Measurements from ENCODE around the gene HYCC2.
"Not testable (repeated sequence)": the region's sequence is repeated elsewhere in the genome, so short reads cannot be mapped to it uniquely, and the experiment has no call there.

- TF ChIP-seq, protein P1, sequence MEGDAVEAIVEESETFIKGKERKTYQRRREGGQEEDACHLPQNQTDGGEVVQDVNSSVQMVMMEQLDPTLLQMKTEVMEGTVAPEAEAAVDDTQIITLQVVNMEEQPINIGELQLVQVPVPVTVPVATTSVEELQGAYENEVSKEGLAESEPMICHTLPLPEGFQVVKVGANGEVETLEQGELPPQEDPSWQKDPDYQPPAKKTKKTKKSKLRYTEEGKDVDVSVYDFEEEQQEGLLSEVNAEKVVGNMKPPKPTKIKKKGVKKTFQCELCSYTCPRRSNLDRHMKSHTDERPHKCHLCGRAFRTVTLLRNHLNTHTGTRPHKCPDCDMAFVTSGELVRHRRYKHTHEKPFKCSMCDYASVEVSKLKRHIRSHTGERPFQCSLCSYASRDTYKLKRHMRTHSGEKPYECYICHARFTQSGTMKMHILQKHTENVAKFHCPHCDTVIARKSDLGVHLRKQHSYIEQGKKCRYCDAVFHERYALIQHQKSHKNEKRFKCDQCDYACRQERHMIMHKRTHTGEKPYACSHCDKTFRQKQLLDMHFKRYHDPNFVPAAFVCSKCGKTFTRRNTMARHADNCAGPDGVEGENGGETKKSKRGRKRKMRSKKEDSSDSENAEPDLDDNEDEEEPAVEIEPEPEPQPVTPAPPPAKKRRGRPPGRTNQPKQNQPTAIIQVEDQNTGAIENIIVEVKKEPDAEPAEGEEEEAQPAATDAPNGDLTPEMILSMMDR (IDR thresholded peaks at IDR 0.05; ENCODE audit: insufficient read depth, low read depth, low read length) = not testable (repeated sequence)
- TF ChIP-seq EZH2 (IDR thresholded peaks at IDR 0.05; ENCODE audit: insufficient read depth, low read length) = not testable (repeated sequence)
These were observed 29.0 kb downstream of the HYCC2 start for GRCh38 chr2:201042451-201042850.

All from astrocyte (in vitro differentiated cells and primary cell).